ENCODE measurements around the gene COL4A1. TPM values are rescaled to one million over a fixed set of nuclear protein-coding genes. Genes with fewer than 3 reads are reported as not detected.

The COL4A1 gene
- total RNA-seq, 2 experiments from 2014 or later: not detected

- no peak for ATAC-seq
- CTCF ChIA-PET: no interaction called here
- no peaks in the 10 kb centered on the region for H3K27me3 Mint-ChIP-seq
- H3K27ac Mint-ChIP-seq: no peak overlapping the region
- no peak for DNase-seq
- H3K9me3 Mint-ChIP-seq (ENCODE audit: low read depth): no peaks in the 10 kb centered on the region
- H3K4me3 Mint-ChIP-seq: no peak overlapping the region
- no peaks in the 10 kb centered on the region for H3K4me1 Mint-ChIP-seq
- no peaks in the 10 kb centered on the region for H3K36me3 Mint-ChIP-seq
Observed at GRCh38 chr13:110154410-110154933, 152.5 kb downstream of the COL4A1 start.

- CTCF ChIA-PET: no interaction called here
Observed at GRCh38 chr13:110152351-110152750, 154.6 kb downstream of the COL4A1 start.

GRCh38 chr13:110151462-110151861, 155.5 kb downstream of the COL4A1 start:
- ATAC-seq (no peak), DNase-seq (no peak)
- CTCF ChIA-PET: no interaction called here
- no peaks in the 10 kb centered on the region for H3K27me3 Mint-ChIP-seq
- H3K36me3 Mint-ChIP-seq: no peaks in the 10 kb centered on the region
- no peak overlapping the region for H3K27ac Mint-ChIP-seq
- no peaks in the 10 kb centered on the region for H3K4me1 Mint-ChIP-seq
- H3K9me3 Mint-ChIP-seq (ENCODE audit: low read depth): no peaks in the 10 kb centered on the region
- no peak overlapping the region for H3K4me3 Mint-ChIP-seq

More at GRCh38 chr13:110152351-110152750, 154.6 kb downstream of the COL4A1 start:
- Mint-ChIP-seq H3K4me3 (no peak overlapping the region), H3K4me1 (no peaks in the 10 kb centered on the region), H3K27ac (no peak overlapping the region), H3K9me3 (ENCODE audit: low read depth) (no peaks in the 10 kb centered on the region), H3K27me3 (no peaks in the 10 kb centered on the region), H3K36me3 (no peaks in the 10 kb centered on the region)
- ATAC-seq (no peak), DNase-seq (no peak)

GRCh38 chr13:110150384-110151101, 156.4 kb downstream of the COL4A1 start:
- no peak for ATAC-seq
- no peaks in the 10 kb centered on the region for H3K27me3 Mint-ChIP-seq
- H3K4me1 Mint-ChIP-seq: no peaks in the 10 kb centered on the region
- no peak overlapping the region for H3K4me3 Mint-ChIP-seq
- CTCF ChIA-PET: no interaction called here
- no peak for DNase-seq
- no peaks in the 10 kb centered on the region for H3K36me3 Mint-ChIP-seq
- no peaks in the 10 kb centered on the region for H3K9me3 Mint-ChIP-seq (ENCODE audit: low read depth)
- no peak overlapping the region for H3K27ac Mint-ChIP-seq

GRCh38 chr13:110149036-110149435, 157.9 kb downstream of the COL4A1 start:
- DNase-seq (no peak), ATAC-seq (no peak)
- CTCF ChIA-PET: no interaction called here
- Mint-ChIP-seq H3K4me1 (no peaks in the 10 kb centered on the region), H3K27me3 (peaks cover 2% of the 10 kb centered on the region), H3K27ac (no peak overlapping the region), H3K9me3 (ENCODE audit: low read depth) (no peaks in the 10 kb centered on the region), H3K36me3 (no peaks in the 10 kb centered on the region), H3K4me3 (no peak overlapping the region)

GRCh38 chr13:110140099-110140498, 166.9 kb downstream of the COL4A1 start:
- CTCF ChIA-PET: no interaction called here

GRCh38 chr13:110138700-110139036, 168.3 kb downstream of the COL4A1 start:
- CTCF ChIA-PET: no interaction called here
- Mint-ChIP-seq H3K27ac (peak overlapping the region; percentile 16), H3K4me3 (no peak overlapping the region), H3K27me3 (peaks cover 53% of the 10 kb centered on the region), H3K36me3 (no peaks in the 10 kb centered on the region), H3K4me1 (peaks cover 8% of the 10 kb centered on the region), H3K9me3 (ENCODE audit: low read depth) (no peaks in the 10 kb centered on the region)
- ATAC-seq (no peak), DNase-seq (no peak)

More at GRCh38 chr13:110140099-110140498, 166.9 kb downstream of the COL4A1 start:
- ATAC-seq (no peak), DNase-seq (no peak)
- peaks cover 51% of the 10 kb centered on the region for H3K27me3 Mint-ChIP-seq
- no peaks in the 10 kb centered on the region for H3K9me3 Mint-ChIP-seq (ENCODE audit: low read depth)
- peaks cover 8% of the 10 kb centered on the region for H3K4me1 Mint-ChIP-seq
- no peaks in the 10 kb centered on the region for H3K36me3 Mint-ChIP-seq
- no peak overlapping the region for H3K4me3 Mint-ChIP-seq
- no peak overlapping the region for H3K27ac Mint-ChIP-seq

- peak overlapping the region; percentile 74 for H3K4me3 Mint-ChIP-seq
- DNase-seq: peak; percentile 79
- CTCF ChIA-PET: no interaction called here
- H3K9me3 Mint-ChIP-seq (ENCODE audit: low read depth): no peaks in the 10 kb centered on the region
- H3K4me1 Mint-ChIP-seq: peaks cover 8% of the 10 kb centered on the region
- peaks cover 53% of the 10 kb centered on the region for H3K27me3 Mint-ChIP-seq
- H3K27ac Mint-ChIP-seq: peak overlapping the region; percentile 16
- ATAC-seq: peak; percentile 85
- H3K36me3 Mint-ChIP-seq: no peaks in the 10 kb centered on the region
Observed at GRCh38 chr13:110138010-110138699, 168.8 kb downstream of the COL4A1 start.

GRCh38 chr13:110137680-110138009, 169.3 kb downstream of the COL4A1 start:
- H3K4me1 Mint-ChIP-seq: peaks cover 8% of the 10 kb centered on the region
- DNase-seq (no peak), ATAC-seq (peak; percentile 38)
- CTCF ChIA-PET: no interaction called here
- peak overlapping the region; percentile 17 for H3K27ac Mint-ChIP-seq
- no peaks in the 10 kb centered on the region for H3K36me3 Mint-ChIP-seq
- H3K4me3 Mint-ChIP-seq: peak overlapping the region; percentile 74
- peaks cover 50% of the 10 kb centered on the region for H3K27me3 Mint-ChIP-seq
- no peaks in the 10 kb centered on the region for H3K9me3 Mint-ChIP-seq (ENCODE audit: low read depth)

GRCh38 chr13:110136660-110137585, 170.0 kb downstream of the COL4A1 start:
- Mint-ChIP-seq H3K4me3 (peak overlapping the region; percentile 74), H3K27me3 (peaks cover 45% of the 10 kb centered on the region), H3K9me3 (ENCODE audit: low read depth) (no peaks in the 10 kb centered on the region), H3K36me3 (no peaks in the 10 kb centered on the region), H3K27ac (no peak overlapping the region), H3K4me1 (peaks cover 8% of the 10 kb centered on the region)
- DNase-seq: no peak
- ATAC-seq: no peak
- CTCF ChIA-PET: no interaction called here

- ATAC-seq (no peak), DNase-seq (no peak)
- Mint-ChIP-seq H3K9me3 (ENCODE audit: low read depth) (no peaks in the 10 kb centered on the region), H3K27me3 (peaks cover 44% of the 10 kb centered on the region), H3K4me1 (peaks cover 8% of the 10 kb centered on the region), H3K4me3 (no peak overlapping the region), H3K36me3 (no peaks in the 10 kb centered on the region), H3K27ac (no peak overlapping the region)
- CTCF ChIA-PET: no interaction called here
Observed at GRCh38 chr13:110135977-110136597, 170.9 kb downstream of the COL4A1 start.

GRCh38 chr13:110134801-110135200, 172.2 kb downstream of the COL4A1 start:
- Mint-ChIP-seq H3K9me3 (ENCODE audit: low read depth) (no peaks in the 10 kb centered on the region), H3K27me3 (peaks cover 41% of the 10 kb centered on the region), H3K36me3 (no peaks in the 10 kb centered on the region), H3K4me3 (no peak overlapping the region), H3K4me1 (peaks cover 8% of the 10 kb centered on the region), H3K27ac (no peak overlapping the region)
- ATAC-seq (no peak), DNase-seq (no peak)
- CTCF ChIA-PET: no interaction called here
